GM18861 (cell line): ENCODE results near the gene EPS8L1.

Experiments used
- ATAC-seq: cut with Tn5 transposase; IDR thresholded peaks from one replicate; pipeline ENCODE4 v1.9.1; 2021; ENCODE audit not compliant: unreplicated experiment

EPS8L1 gene

DNA sequence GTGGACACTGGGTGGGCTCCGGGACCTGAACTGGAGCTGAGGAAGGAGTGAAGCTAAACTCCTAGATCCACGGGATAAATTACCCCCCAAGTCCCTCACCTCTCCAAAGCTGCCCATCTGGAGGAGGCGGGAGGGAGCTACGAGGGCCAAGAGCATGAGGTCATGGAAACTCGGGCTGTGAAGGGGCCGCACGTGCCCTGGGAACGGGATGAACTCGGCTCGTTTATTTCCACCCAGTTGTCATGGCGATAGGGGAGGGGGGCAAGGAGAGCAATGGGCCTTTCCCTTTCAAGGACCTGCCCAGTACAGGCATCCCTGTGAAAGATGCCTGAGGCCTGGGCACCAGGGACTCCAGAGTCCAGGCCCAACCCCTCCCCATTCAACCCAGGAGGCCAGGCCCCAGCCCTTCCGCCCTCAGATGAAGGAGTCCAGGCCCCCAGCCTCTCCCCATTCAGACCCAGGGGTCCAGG, 37.9 kb downstream of the EPS8L1 start:
- no peak for ATAC-seq

- ATAC-seq = no peak
Measured at GRCh38 chr19:55114566-55115145, 39.0 kb downstream of the EPS8L1 start.

DNA sequence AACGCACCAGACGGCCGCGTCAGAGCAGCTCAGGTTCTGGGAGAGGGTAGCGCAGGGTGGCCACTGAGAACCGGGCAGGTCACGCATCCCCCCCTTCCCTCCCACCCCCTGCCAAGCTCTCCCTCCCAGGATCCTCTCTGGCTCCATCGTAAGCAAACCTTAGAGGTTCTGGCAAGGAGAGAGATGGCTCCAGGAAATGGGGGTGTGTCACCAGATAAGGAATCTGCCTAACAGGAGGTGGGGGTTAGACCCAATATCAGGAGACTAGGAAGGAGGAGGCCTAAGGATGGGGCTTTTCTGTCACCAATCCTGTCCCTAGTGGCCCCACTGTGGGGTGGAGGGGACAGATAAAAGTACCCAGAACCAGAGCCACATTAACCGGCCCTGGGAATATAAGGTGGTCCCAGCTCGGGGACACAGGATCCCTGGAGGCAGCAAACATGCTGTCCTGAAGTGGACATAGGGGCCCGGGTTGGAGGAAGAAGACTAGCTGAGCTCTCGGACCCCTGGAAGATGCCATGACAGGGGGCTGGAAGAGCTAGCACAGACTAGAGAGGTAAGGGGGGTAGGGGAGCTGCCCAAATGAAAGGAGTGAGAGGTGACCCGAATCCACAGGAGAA, 39.9 kb downstream of the EPS8L1 start:
- no peak for ATAC-seq

DNA sequence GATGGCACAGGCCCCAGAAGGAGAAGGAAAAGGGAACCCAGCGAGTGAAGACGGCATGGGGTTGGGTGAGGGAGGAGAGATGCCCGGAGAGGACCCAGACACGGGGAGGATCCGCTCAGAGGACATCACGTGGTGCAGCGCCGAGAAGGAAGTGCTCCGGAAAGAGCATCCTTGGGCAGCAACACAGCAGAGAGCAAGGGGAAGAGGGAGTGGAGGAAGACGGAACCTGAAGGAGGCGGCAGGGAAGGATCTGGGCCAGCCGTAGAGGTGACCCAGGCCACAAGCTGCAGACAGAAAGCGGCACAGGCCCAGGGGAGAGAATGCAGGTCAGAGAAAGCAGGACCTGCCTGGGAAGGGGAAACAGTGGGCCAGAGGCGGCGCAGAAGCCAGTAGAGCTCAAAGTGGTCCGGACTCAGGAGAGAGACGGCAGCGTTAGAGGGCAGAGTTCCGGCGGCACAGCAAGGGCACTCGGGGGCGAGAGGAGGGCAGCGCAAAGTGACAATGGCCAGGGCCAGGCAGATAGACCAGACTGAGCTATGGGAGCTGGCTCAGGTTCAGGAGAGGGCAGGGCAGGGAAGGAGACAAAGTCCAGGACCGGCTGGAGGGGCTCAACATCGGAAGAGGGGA, 40.7 kb downstream of the EPS8L1 start:
- ATAC-seq = no peak

GRCh38 chr19:55116859-55117662, 41.4 kb downstream of the EPS8L1 start, which contains the start of gene PPP1R12C:
Gene PPP1R12C, minus strand, starts transcription at chr19:55117637. Its CDS starts 94 bp downstream, at chr19:55117543.
- no peak for ATAC-seq

- peak; percentile 82 for ATAC-seq
Measured at GRCh38 chr19:55117663-55118391, 42.2 kb downstream of the EPS8L1 start.

- ATAC-seq = no peak
Measured at GRCh38 chr19:55118401-55118991, 42.8 kb downstream of the EPS8L1 start.

GRCh38 chr19:55119053-55119452, 43.4 kb downstream of the EPS8L1 start:
- ATAC-seq = no peak

DNA sequence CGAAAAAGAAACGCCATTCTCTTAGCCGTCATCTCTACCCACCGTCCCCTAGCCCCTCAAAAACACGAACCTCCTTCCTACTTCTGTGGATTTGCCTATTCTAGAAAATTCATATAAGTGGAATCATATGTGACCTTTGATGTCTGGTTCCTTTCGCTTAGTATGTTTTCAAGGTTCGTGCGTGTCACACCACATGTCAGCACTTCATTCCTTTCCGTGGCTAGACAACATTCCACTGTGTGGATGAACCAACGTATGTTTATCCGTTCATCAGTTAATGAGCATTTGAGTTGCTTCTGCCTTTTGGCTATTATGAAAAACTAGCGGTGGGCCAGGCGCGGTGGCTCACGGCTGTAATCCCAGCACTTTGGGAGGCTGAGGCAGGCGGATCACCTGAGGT, 55.8 kb downstream of the EPS8L1 start:
- no peak for ATAC-seq

DNA sequence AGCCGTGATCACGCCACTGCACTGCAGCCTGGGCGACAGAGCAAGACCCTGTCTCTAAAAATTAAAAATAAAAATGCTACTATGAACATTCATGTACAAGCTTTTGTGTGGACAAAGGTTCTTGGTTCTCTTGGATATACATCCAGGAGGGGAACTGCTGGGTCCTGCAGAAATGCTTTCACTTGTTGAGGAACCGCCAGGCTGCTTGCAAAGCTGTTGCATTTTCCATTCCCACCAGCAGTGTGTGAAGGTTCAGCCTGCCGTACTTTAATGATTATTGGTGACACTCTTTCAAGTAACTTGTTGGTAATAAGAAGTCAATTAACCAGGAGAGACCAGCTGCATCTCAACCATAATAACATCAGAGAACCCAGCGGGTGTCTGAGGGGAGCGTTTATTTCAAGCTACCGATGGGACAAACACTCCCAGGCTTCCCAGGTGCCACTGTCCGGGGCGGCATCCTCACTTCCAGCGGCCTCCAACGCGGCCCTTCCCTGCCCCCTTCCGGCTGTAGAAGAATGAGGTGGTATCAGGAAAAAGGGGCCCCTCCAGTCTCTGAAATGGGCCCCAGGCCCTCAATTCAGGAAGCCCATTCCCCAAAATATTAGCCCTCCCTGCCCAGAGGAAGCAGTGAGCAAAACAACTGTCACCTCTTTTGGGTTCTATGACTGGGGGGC, 56.9 kb downstream of the EPS8L1 start:
- no peak for ATAC-seq

DNA sequence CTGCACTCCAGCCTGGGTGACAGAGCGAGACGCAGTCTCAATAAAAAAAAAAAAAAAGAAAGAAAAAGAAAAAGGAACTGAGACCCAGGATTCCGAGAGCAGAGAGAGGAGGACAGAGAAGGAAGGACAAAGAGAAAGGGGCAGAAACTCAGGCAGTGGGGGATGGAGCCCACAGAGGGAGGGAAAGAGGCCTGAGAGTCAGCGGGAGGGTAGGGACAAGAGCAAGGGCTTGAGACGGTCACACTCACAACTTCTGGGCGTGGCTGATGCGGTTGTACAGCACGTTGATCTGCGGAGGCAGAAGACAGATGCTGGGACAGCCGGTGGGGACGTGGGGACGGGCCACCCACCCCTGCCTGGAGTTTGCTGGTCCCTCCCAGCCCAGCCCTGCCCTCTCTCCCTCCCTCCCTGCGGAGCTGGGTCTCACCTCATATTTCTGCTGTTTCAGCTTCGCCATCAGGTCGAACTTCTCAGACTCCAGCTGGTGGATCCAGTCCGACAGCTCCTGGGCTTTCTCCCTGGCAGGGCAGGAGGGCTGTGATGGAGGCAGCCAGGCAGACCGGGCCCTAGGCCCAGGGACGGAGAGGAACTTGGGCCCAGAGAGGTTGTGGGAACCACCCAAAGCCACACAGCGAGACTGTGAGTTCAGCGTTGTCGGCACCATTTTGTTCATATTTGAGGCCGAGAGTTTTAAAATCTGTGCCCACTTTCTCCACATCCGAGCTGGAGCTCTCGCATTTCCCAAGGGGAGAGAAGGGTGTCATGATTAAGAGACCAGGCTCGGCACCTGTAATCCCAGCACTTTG, 58.2 kb downstream of the EPS8L1 start:
- ATAC-seq = no peak

- no peak for ATAC-seq
Measured at GRCh38 chr19:55134736-55135135, 59.1 kb downstream of the EPS8L1 start.

- ATAC-seq = no peak
Measured at GRCh38 chr19:55136399-55137102, 60.9 kb downstream of the EPS8L1 start.
